Activated CD4-positive, CD25-positive, alpha-beta regulatory T cell treated with anti-CD3 and anti-CD28 coated beads, Interleukin-2, amount 50 U/mL, for 16 hours (primary cell): Measurements from ENCODE around the gene TUT1.
"Not testable (repeated sequence)": the region's sequence is repeated elsewhere in the genome, so short reads cannot be mapped to it uniquely, and the experiment has no call there.

Experiments
- DNase-seq: peaks from one replicate; pipeline ENCODE4 v3.0.0-alpha.2; 2020; ENCODE audit warnings: low read depth, low spot score

Gene TUT1

DNA sequence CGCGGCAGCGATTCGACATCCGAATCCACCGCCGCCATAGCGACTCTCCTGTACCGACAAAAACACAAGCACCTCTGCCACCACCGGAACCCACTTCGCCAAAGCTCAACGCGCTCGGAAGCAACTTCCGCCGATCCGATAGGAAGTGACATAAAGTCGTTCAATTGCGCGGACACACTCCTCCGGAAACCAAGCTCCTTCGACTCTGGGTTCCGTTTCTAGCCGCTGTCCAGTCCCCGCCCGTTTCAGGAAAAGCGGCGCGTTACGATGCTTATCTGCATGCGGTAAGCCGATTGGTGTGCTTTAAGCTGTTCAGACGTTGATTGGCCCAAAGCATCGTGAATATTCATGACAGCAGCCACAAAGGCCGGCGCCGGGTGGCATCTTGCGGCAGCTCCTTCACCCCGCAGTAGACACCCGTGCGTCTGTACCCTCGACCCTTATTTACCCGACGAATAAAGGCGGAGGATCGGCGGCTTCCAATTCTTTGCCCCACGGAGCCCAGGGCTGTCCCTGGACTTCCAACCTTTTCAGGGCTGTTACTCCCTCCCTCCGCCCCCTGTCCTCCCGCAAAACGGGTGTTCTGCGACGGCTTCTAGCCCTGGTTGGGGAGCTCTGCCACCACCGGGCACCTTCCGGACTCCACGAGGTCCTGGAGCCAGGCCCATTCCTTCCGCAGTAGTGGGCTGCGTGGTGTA lies at the start of gene TUT1:
TSS of gene TUT1 (minus strand) at position 76 of the 698 bp plus-strand sequence. CDS start at position 38, 38 bp downstream.
- DNase-seq: peak; percentile 96

- DNase-seq: no peak
Observed at GRCh38 chr11:62632492-62632891, 41.2 kb upstream of the TUT1 start.

DNA sequence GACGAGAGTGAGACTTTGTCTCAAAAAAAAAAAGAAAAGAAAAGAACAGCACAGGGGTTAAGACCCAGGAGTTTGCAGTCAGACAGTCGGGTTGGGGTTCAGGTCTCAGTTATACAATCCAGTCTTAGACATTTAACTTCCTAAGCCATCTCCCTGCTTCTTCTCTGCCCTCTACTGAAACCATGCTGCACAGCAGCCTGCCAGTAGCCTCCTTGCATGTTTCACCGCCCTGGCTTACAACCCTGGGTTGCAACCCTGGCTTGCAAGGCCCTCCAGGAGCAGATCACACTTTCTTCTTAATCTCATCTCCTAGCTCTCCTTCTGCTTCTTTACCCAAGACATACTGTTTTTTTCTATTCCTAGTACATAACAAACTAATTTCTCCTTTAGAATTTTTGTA lies 36.4 kb upstream of the TUT1 start:
- DNase-seq: no peak

- DNase-seq: no peak
Observed at GRCh38 chr11:62622476-62623089, 31.3 kb upstream of the TUT1 start.

GRCh38 chr11:62621567-62622470 lies 30.5 kb upstream of the TUT1 start, which contains the start of gene B3GAT3:
Gene B3GAT3, minus strand, starts transcription at chr11:62621986. Its CDS starts 39 bp downstream, at chr11:62621947.
- DNase-seq: peak; percentile 92

DNA sequence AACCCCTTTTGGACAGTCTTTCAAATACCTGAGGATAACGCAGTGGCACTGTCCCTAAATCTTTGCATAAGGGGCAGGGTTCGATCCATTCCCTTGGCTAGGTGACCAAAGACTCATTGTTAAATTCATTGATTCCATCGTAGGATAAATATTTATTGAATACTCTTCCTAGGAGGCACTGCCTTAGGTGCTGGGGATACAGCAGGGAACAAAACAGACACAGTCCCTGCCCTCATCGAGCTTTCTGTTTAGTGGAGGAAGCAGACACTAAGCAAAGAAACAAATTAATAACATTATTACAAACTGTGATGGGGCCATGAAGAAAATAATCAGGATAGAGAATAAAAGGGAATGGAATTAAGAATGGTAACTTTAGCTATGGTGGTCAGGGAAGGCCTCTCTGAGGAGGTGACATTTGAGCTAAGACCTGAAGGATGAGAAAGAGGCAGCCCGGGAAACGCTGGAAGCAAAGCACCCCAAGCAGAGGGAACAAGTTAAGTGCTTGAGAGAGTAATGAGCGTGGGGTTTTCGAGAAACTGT lies 29.8 kb upstream of the TUT1 start:
- no peak for DNase-seq

DNA sequence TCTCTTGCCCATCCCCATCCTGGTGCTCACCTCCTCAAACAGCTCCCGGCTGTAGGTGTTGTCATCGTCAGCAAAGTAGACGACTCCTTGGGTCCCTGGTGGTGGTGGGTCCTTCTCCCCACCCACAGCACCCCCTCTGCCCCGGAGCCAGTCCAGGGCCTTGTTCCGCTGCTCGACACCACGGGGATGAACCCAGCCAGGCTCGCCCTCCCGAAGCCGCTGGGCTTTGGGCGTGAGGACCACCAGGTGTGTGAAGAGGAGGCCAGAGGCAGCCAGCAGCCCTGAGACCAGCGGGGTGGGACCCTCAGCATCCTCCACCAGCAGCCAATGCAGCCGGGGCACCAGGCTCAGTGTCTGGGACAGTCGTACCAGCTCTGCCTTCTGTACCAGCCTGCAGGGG lies 25.6 kb upstream of the TUT1 start:
- DNase-seq: not testable (repeated sequence)

GRCh38 chr11:62615521-62615920 lies 24.2 kb upstream of the TUT1 start:
- no peak for DNase-seq

DNA sequence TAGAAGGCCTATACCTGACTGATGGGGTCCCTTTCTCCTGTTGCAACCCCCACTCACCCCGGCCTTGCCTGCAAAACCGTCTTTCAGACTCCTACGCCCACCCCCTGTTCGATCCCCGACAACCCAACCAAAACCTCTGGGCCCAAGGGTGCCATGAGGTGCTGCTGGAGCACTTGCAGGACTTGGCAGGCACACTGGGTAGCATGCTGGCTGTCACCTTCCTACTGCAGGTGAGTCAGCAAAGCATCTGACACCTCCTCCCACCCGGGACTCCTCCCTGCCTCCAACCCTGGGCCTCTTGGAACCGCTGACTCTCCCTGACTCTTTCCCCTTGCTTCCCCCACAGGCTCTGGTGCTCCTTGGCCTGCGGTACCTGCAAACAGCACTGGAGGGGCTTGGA lies 23.0 kb upstream of the TUT1 start:
- no peak for DNase-seq

- no peak for DNase-seq
Observed at GRCh38 chr11:62613291-62613778, 22.0 kb upstream of the TUT1 start.

- peak; percentile 71 for DNase-seq
Observed at GRCh38 chr11:62612366-62613290, 21.3 kb upstream of the TUT1 start, which contains the start of the genes EML3 and ROM1. Gene EML3, minus strand, starts transcription at chr11:62612775. Its CDS starts 318 bp downstream, at chr11:62612457. Gene ROM1, plus strand, starts transcription at chr11:62613257. Its CDS starts 25 bp downstream, at chr11:62613282.

DNA sequence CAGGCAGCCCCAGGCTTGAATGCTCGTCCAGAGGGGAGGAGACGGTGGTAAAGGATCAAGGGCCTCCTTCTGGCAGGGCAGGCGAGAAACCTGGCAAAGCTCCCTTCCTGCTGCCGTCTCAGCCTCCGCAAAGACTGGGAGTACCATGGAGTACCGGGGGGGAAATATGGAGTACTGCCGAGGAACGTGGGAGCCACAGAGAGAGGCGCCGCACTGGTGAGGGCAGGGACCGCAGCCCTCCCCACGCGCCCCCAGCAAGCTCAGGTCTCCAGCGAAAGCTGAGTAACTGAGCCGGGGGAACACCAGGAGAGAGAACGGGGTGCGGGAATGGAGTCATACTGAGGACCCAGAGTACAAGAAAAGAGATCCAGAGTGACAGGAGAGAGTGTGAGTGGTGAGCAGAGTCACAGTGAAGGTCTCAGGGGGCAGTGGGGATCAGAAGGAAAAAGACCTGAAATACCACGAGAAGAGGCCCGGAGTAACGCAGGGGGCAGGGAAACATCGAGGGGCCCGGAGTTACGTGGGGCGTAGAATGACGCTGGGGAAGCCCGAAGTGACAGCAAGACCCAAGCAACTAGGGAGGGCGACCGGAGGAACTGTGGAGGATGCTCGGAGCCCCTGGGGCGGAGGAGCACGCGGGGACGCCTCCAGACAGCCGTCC lies 20.5 kb upstream of the TUT1 start:
- no peak for DNase-seq

GRCh38 chr11:62610814-62611704 lies 19.7 kb upstream of the TUT1 start:
- DNase-seq: no peak

GRCh38 chr11:62610403-62610802 lies 19.1 kb upstream of the TUT1 start:
- no peak for DNase-seq

- DNase-seq: no peak
Observed at GRCh38 chr11:62608776-62609175, 17.5 kb upstream of the TUT1 start.

GRCh38 chr11:62607714-62608113 lies 16.4 kb upstream of the TUT1 start:
- no peak for DNase-seq

GRCh38 chr11:62605902-62606301 lies 14.6 kb upstream of the TUT1 start:
- no peak for DNase-seq

DNA sequence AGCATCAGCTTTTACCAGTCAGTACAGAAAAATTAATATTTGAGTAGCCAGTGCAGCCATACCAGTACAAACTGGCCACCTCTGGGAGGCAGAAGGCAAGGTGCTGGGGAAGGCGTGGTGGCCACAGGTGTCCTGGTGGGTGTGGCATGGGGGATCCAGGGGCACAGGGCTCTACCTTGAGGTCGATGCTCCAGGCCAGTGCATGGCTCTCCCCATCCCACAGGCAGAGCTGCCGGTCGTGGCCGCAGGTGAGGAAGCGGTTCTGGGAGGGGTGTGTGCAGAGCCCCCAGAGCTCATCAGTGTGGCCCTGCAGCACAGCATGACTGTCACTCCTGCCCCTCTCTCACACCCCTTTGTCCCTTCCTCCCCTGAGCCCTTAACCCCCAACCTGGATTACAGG lies 14.1 kb upstream of the TUT1 start:
- no peak for DNase-seq
